H9 (cell line): ENCODE data around the gene XPC. TPM values are rescaled to one million over a fixed set of nuclear protein-coding genes. Genes with fewer than 3 reads are reported as not detected.
A peak's percentile ranks its signal among the peaks of the same experiment; 100 is the strongest.

Experiments used
- DNase-seq: peaks from one replicate; pipeline ENCODE4 v3.0.0-alpha.2; 2017
- H2AFZ ChIP-seq: one replicate; pipeline ENCODE4 v1.6.1; 2013; ENCODE audit warnings: mild to moderate bottlenecking, low read length, control low read depth, moderate library complexity
- H2AK5ac ChIP-seq: 2 replicates; pipeline ENCODE4 v1.6.1; 2013; ENCODE audit warnings: low read length, control low read depth, mixed read lengths; ENCODE audit not compliant: insufficient read length
- H2BK120ac ChIP-seq: one replicate; pipeline ENCODE4 v1.6.1; 2013; ENCODE audit warnings: low read depth, mild to moderate bottlenecking, low read length, control low read depth, inconsistent platforms; ENCODE audit not compliant: poor library complexity, severe bottlenecking
- H2BK12ac ChIP-seq: 2 replicates; pipeline ENCODE4 v1.6.1; 2013; ENCODE audit warnings: low read length, control low read depth, mixed read lengths, low read depth; ENCODE audit not compliant: insufficient read length
- H2BK15ac ChIP-seq: 2 replicates; pipeline ENCODE4 v1.6.1; 2013; ENCODE audit warnings: low read depth, low read length, control low read depth
- H2BK20ac ChIP-seq: one replicate; pipeline ENCODE4 v1.6.1; 2013; ENCODE audit warnings: low read depth, mild to moderate bottlenecking, low read length, control low read depth, inconsistent platforms; ENCODE audit not compliant: poor library complexity, severe bottlenecking
- H2BK5ac ChIP-seq: 2 replicates; pipeline ENCODE4 v1.6.1; 2013; ENCODE audit warnings: low read length, control low read depth, mixed read lengths; ENCODE audit not compliant: insufficient read length
- H3K14ac ChIP-seq: 2 replicates; pipeline ENCODE4 v1.6.1; 2013; ENCODE audit warnings: low read length, control low read depth; ENCODE audit not compliant: insufficient read depth
- H3K18ac ChIP-seq: 2 replicates; pipeline ENCODE4 v1.6.1; 2013; ENCODE audit warnings: low read depth, mild to moderate bottlenecking, mixed read lengths, low read length, control low read depth; ENCODE audit not compliant: insufficient read length
- H3K23ac ChIP-seq: 2 replicates; pipeline ENCODE4 v1.6.1; 2013; ENCODE audit warnings: low read length, control low read depth, mixed read lengths, low read depth; ENCODE audit not compliant: insufficient read length
- H3K23me2 ChIP-seq: 2 replicates; pipeline ENCODE4 v1.6.1; 2013; ENCODE audit warnings: low read depth, mild to moderate bottlenecking, mixed read lengths, low read length, control low read depth; ENCODE audit not compliant: insufficient read length, poor library complexity, severe bottlenecking
- H3K27ac ChIP-seq: 2 replicates; pipeline ENCODE4 v1.5.1; 2013; ENCODE audit warnings: low read length, control low read depth, mixed read lengths, low read depth; ENCODE audit not compliant: insufficient read length
- H3K27me3 ChIP-seq: 2 replicates; pipeline ENCODE4 v1.6.1; 2013; ENCODE audit warnings: low read length, control low read depth, inconsistent platforms; ENCODE audit not compliant: insufficient read depth
- H3K4ac ChIP-seq: 2 replicates; pipeline ENCODE4 v1.6.1; 2013; ENCODE audit warnings: low read depth, mild to moderate bottlenecking, control low read depth, inconsistent platforms, low read length, moderate library complexity
- H3K4me1 ChIP-seq: 2 replicates; pipeline ENCODE4 v1.6.1; 2013; ENCODE audit warnings: low read length, control low read depth, inconsistent platforms; ENCODE audit not compliant: insufficient read depth
- H3K4me2 ChIP-seq: 2 replicates; pipeline ENCODE4 v1.6.1; 2013; ENCODE audit warnings: low read length, control low read depth, mixed read lengths; ENCODE audit not compliant: insufficient read length, insufficient read depth
- H3K56ac ChIP-seq: 2 replicates; pipeline ENCODE4 v1.6.1; 2013; ENCODE audit warnings: low read depth, mild to moderate bottlenecking, mixed read lengths, low read length, control low read depth; ENCODE audit not compliant: insufficient read length
- H3K79me1 ChIP-seq: 2 replicates; pipeline ENCODE4 v1.6.1; 2013; ENCODE audit warnings: low read depth, mild to moderate bottlenecking, moderate library complexity, low read length, control low read depth, inconsistent platforms; ENCODE audit not compliant: insufficient read depth, poor library complexity, severe bottlenecking
- H3K79me2 ChIP-seq: 2 replicates; pipeline ENCODE4 v1.6.1; 2013; ENCODE audit warnings: low read length, control low read depth, inconsistent platforms; ENCODE audit not compliant: insufficient read depth
- H3K9ac ChIP-seq: 2 replicates; pipeline ENCODE4 v1.6.1; 2013; ENCODE audit warnings: low read length, control low read depth, mixed read lengths; ENCODE audit not compliant: insufficient read length; ENCODE audit errors: extremely low read depth
- H3K9me3 ChIP-seq: one replicate; pipeline ENCODE4 v1.6.1; 2013; ENCODE audit warnings: low read depth, low read length, inconsistent platforms; ENCODE audit not compliant: control insufficient read depth
- H3T11ph ChIP-seq: one replicate; pipeline ENCODE4 v1.6.1; 2013; ENCODE audit warnings: mild to moderate bottlenecking, low read length, control low read depth, inconsistent platforms
- H4K20me1 ChIP-seq: one replicate; pipeline ENCODE4 v1.6.1; 2013; ENCODE audit not compliant: control insufficient read depth, insufficient read length, insufficient read depth
- H4K5ac ChIP-seq: 2 replicates; pipeline ENCODE4 v1.6.1; 2013; ENCODE audit warnings: low read depth, mild to moderate bottlenecking, mixed read lengths, low read length, control low read depth; ENCODE audit not compliant: insufficient read length
- H4K8ac ChIP-seq: replicated peaks from 2 replicates; pipeline ENCODE4 v1.6.1; 2013; ENCODE audit warnings: low read length, control low read depth, mixed read lengths, low read depth; ENCODE audit not compliant: insufficient read length
- H4K91ac ChIP-seq: 2 replicates; pipeline ENCODE4 v1.6.1; 2013; ENCODE audit warnings: low read depth, mild to moderate bottlenecking, moderate library complexity, mixed read lengths, low read length, control low read depth; ENCODE audit not compliant: insufficient read length
- H3K27ac Mint-ChIP-seq, 3 experiments: 2 replicates in 2 of 3; 3 replicates in 1 of 3; pipeline ENCODE4 v1.8.0; 2020 to 2021; ENCODE audit warnings: mixed read lengths in 3 of 3, mild to moderate bottlenecking in 1 of 3, moderate library complexity in 1 of 3
- H3K27me3 Mint-ChIP-seq: 2 replicates; pipeline ENCODE4 v1.8.0; 2021; ENCODE audit warnings: low read depth, mild to moderate bottlenecking, moderate library complexity, mixed read lengths
- H3K36me3 Mint-ChIP-seq, 3 experiments: 2 replicates in 2 of 3; 3 replicates in 1 of 3; pipeline ENCODE4 v1.8.0; 2020 to 2021; ENCODE audit warnings: low read depth in 3 of 3, mixed read lengths in 3 of 3; ENCODE audit not compliant: insufficient read depth in 1 of 3
- H3K4me1 Mint-ChIP-seq, 2 experiments: 2 replicates each; pipeline ENCODE4 v1.8.0; 2020; ENCODE audit warnings: mixed read lengths in 2 of 2
- H3K4me3 Mint-ChIP-seq, 2 experiments: 2 replicates in 1 of 2; 3 replicates in 1 of 2; pipeline ENCODE4 v1.8.0; 2020 to 2021; ENCODE audit warnings: mild to moderate bottlenecking in 2 of 2, mixed read lengths in 2 of 2, moderate library complexity in 1 of 2
- H3K9me3 Mint-ChIP-seq, 2 experiments: 2 replicates in 1 of 2; 3 replicates in 1 of 2; pipeline ENCODE4 v1.8.0; 2020; ENCODE audit warnings: mild to moderate bottlenecking in 2 of 2, mixed read lengths in 2 of 2, moderate library complexity in 1 of 2
- CTCF ChIP-seq: fragments of 200-600 bp; sonication (generic); conservative IDR thresholded peaks from 3 replicates; pipeline ENCODE4 v1.8.0; 2021; ENCODE audit warnings: antibody characterized with exemption, mild to moderate bottlenecking
- WGBS: extraction: QIAGEN DNeasy Blood & Tissue Kit; methylation state at CpG from one replicate; pipeline ENCODE4 v1.1.7; 2013; ENCODE audit warnings: missing lambda C conversion rate, low lambda C conversion rate, mixed read lengths; ENCODE audit not compliant: insufficient read length; ENCODE audit errors: extremely low coverage; 5-methylcytosine and 5-hydroxymethylcytosine counted together
- total RNA-seq: library from RNA; stranded (reverse); gene quantifications from 2 replicates; pipeline ENCODE4 v1.2.1, GENCODE V29; 2021

Gene XPC
- total RNA-seq, 1 experiment from 2014 or later: 30.3 TPM

- no peaks in the 10 kb centered on the region for H4K20me1 ChIP-seq
- H2AFZ ChIP-seq: no peak overlapping the region
- H3K18ac ChIP-seq: peak overlapping the region; percentile 28
- H2BK15ac ChIP-seq: no peak overlapping the region
- H3K4me2 ChIP-seq: peak overlapping the region; percentile 76
- Mint-ChIP-seq H3K36me3 (peaks cover 37 to 43% (median 40%) of the 10 kb centered on the region in 3 experiments), H3K4me3 (peak overlapping the region; percentile 99 to 100), H3K27me3 (peaks cover 2% of the 10 kb centered on the region; the same call in 1 of the 2 replicates), H3K4me1 (peaks cover 35 to 39% of the 10 kb centered on the region in 2 experiments), H3K9me3 (peaks cover 0 to 6% of the 10 kb centered on the region in 2 experiments; a peak in 4 of 5 replicates), H3K27ac (peak overlapping the region; percentile 95 to 99 (median 98))
- no CpG with 5 or more reads among the region's 44 CpGs for WGBS
- peak overlapping the region; percentile 51 for H3K14ac ChIP-seq
- H3K27me3 ChIP-seq: no peaks in the 10 kb centered on the region
- H3K56ac ChIP-seq: no peak overlapping the region
- DNase-seq: peak; percentile 80
- H2BK12ac ChIP-seq: no peak overlapping the region
- no peak overlapping the region for H4K91ac ChIP-seq
- H4K5ac ChIP-seq: no peak overlapping the region
- H3K23ac ChIP-seq: no peak overlapping the region
- no peak overlapping the region for H2BK20ac ChIP-seq
- no peak overlapping the region for H3T11ph ChIP-seq
- H3K4me1 ChIP-seq: no peaks in the 10 kb centered on the region
- H3K9ac ChIP-seq: peak overlapping the region; percentile 71
- TF ChIP-seq CTCF: no peak
- H2BK120ac ChIP-seq: no peak overlapping the region
- no peaks in the 10 kb centered on the region for H3K9me3 ChIP-seq
- no peak overlapping the region for H3K4ac ChIP-seq
- H2AK5ac ChIP-seq: no peak overlapping the region
- H3K79me1 ChIP-seq: peaks cover 9% of the 10 kb centered on the region
- H2BK5ac ChIP-seq: no peak overlapping the region
- H4K8ac ChIP-seq: no peak overlapping the region
- peaks cover 3% of the 10 kb centered on the region; the same call in 1 of the 2 replicates for H3K79me2 ChIP-seq
- H3K23me2 ChIP-seq: peaks cover 14% of the 10 kb centered on the region
- H3K27ac ChIP-seq: no peak overlapping the region
Observed at GRCh38 chr3:14125193-14126016, 53.0 kb downstream of the XPC start.
